Measurements from ENCODE around the gene SLC13A3.

DNA sequence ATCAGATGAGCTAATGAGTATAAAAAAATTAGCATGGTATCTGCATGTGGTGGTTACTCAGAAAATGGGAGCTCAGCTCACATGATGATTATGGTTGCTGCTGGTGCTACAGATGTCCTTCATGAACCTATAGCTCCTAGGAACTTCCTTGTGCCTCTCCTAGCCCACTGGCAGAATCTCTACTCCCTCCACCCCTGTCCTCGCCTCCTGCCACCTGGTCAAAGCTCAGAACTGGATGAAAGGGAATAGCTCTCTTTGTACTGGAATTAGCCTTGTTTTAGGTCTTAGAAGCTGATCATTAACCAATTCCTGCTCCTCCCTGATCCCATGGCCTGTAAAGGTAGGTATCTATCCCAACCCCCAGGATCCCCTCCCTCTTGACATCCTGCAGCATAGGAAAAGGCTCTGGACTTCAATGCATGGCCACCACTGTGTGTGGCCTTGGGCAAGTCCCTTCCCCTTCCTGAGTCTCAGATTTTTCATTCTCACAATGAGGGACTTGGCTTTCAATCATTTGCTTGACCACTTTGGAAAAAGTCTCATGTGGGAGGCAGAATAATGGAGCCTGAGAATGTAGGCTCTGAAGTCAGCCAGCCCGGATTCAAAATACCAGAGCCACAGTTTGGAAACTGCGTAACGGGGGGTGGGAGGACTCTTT lies 43.9 kb downstream of the SLC13A3 start:
- TF ChIP-seq, protein P1, sequence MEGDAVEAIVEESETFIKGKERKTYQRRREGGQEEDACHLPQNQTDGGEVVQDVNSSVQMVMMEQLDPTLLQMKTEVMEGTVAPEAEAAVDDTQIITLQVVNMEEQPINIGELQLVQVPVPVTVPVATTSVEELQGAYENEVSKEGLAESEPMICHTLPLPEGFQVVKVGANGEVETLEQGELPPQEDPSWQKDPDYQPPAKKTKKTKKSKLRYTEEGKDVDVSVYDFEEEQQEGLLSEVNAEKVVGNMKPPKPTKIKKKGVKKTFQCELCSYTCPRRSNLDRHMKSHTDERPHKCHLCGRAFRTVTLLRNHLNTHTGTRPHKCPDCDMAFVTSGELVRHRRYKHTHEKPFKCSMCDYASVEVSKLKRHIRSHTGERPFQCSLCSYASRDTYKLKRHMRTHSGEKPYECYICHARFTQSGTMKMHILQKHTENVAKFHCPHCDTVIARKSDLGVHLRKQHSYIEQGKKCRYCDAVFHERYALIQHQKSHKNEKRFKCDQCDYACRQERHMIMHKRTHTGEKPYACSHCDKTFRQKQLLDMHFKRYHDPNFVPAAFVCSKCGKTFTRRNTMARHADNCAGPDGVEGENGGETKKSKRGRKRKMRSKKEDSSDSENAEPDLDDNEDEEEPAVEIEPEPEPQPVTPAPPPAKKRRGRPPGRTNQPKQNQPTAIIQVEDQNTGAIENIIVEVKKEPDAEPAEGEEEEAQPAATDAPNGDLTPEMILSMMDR (conservative IDR thresholded peaks at IDR 0.05; ENCODE audit: low read length) = no peak
- no peak for TF ChIP-seq EZH2phosphoT487 (IDR thresholded peaks at IDR 0.05; ENCODE audit: borderline replicate concordance)
